Neural progenitor cell (in vitro differentiated cells): Measurements from ENCODE around the gene PPP2R2B.

ENCODE experiments used
- EZH2phosphoT487 ChIP-seq: fragments of 200-600 bp; sonication (generic); IDR thresholded peaks from 2 replicates; pipeline ENCODE4 v1.6.1; 2017; ENCODE audit warnings: antibody characterized with exemption
- TF ChIP-seq, protein P1 (sequence below): fragments of 200-600 bp; sonication (generic); IDR thresholded peaks from 2 replicates; pipeline ENCODE4 v1.5.1; 2017; ENCODE audit warnings: antibody characterized with exemption, mild to moderate bottlenecking

DNA sequence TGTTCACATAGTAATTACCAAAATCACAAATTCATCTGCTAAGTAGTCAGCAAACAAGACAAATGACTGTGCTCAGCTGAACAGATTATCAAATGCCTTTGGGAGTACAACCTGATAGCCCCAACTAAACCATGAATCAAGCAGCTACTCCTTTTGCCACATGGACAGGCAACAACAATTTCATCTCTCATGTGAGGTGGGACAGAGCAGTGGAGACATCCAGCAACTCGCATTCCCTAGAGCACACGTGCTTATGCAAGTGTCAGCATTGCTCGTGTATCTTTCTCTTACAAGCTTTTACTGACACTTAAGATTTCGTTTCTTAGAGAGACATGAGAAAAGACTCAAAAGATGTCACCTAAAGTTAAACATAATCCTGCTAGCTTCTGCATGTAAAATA is 42.7 kb upstream of the PPP2R2B start:
- TF ChIP-seq EZH2phosphoT487 = no peak
- TF ChIP-seq, protein P1, sequence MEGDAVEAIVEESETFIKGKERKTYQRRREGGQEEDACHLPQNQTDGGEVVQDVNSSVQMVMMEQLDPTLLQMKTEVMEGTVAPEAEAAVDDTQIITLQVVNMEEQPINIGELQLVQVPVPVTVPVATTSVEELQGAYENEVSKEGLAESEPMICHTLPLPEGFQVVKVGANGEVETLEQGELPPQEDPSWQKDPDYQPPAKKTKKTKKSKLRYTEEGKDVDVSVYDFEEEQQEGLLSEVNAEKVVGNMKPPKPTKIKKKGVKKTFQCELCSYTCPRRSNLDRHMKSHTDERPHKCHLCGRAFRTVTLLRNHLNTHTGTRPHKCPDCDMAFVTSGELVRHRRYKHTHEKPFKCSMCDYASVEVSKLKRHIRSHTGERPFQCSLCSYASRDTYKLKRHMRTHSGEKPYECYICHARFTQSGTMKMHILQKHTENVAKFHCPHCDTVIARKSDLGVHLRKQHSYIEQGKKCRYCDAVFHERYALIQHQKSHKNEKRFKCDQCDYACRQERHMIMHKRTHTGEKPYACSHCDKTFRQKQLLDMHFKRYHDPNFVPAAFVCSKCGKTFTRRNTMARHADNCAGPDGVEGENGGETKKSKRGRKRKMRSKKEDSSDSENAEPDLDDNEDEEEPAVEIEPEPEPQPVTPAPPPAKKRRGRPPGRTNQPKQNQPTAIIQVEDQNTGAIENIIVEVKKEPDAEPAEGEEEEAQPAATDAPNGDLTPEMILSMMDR = no peak
